Measurements from ENCODE around the gene CALHM4. TPM values are rescaled to one million over a fixed set of nuclear protein-coding genes. Genes with fewer than 3 reads are reported as not detected.

The CALHM4 gene
- total RNA-seq, 1 experiment from 2014 or later: 1.8 TPM

DNA sequence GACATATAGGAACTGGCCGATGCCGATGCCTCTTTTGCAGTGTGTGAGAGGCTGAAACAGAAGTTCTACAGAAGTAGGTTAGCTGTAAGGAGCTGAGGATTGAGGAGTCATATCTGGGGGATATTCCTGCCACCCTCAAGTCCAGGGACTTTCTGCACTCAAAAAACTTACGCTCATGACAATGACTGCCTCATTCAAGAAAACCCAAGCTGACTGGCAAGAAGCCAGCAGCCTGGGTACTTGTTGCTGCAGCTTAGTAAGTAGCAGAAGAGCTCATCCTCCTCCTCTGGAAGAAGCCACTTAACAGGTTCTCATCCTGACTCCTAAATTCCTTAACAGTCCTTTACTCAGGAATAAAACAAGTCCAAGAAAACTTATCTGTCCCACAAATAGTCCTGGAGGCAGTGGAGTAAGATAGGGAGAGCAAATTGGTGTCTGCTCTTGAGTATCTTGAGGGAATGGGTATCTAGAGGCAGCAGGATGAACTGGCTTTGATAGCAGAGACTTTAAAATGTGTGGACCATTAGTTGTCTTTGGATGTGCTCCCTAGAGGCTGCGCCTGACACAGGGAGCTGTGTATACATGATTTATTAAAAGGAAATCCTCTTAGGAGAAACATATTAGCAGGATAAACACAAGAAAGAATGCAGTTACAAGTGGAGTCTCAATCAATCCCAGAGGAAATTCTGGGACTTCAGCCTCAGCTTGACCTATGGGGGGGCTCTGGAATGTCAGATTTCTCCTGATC lies 34.8 kb upstream of the CALHM4 start:
- Histone ChIP-seq H3K9me3 (no peaks in the 10 kb centered on the region), H3K4me1 (peaks cover 10% of the 10 kb centered on the region; the same call in 1 of the 2 replicates), H3K4me3 (ENCODE audit: low read depth, low read length) (no peak overlapping the region), H3K36me3 (ENCODE audit: control insufficient read depth, insufficient read depth, low read length) (no peaks in the 10 kb centered on the region), H3K27me3 (replicated peaks; ENCODE audit: control insufficient read depth, insufficient read depth, low read length) (no peaks in the 10 kb centered on the region)
- no peak overlapping the region for H3K4me3 Mint-ChIP-seq (ENCODE audit: unreplicated experiment)
- DNase-seq: no peak
- H3K27ac Mint-ChIP-seq (ENCODE audit: unreplicated experiment): no peak overlapping the region
- POLR2A ChIA-PET: no interaction called here
- no TSS peak for BruUV-seq (replicated peaks)
- TF ChIP-seq, protein P1, sequence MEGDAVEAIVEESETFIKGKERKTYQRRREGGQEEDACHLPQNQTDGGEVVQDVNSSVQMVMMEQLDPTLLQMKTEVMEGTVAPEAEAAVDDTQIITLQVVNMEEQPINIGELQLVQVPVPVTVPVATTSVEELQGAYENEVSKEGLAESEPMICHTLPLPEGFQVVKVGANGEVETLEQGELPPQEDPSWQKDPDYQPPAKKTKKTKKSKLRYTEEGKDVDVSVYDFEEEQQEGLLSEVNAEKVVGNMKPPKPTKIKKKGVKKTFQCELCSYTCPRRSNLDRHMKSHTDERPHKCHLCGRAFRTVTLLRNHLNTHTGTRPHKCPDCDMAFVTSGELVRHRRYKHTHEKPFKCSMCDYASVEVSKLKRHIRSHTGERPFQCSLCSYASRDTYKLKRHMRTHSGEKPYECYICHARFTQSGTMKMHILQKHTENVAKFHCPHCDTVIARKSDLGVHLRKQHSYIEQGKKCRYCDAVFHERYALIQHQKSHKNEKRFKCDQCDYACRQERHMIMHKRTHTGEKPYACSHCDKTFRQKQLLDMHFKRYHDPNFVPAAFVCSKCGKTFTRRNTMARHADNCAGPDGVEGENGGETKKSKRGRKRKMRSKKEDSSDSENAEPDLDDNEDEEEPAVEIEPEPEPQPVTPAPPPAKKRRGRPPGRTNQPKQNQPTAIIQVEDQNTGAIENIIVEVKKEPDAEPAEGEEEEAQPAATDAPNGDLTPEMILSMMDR (IDR thresholded peaks at IDR 0.05; ENCODE audit: insufficient read depth in 1 of 2, low read depth in 1 of 2, low read length in 1 of 2, severe bottlenecking in 1 of 2, unreplicated experiment in 1 of 2): no peak
- H3K9me3 Mint-ChIP-seq (ENCODE audit: unreplicated experiment): no peaks in the 10 kb centered on the region
- intact Hi-C loops (cut with micrococcal nuclease; ENCODE audit: unreplicated experiment): no loop called here
- no peaks in the 10 kb centered on the region for H3K36me3 Mint-ChIP-seq (ENCODE audit: insufficient read depth, unreplicated experiment)
- CTCF ChIA-PET: no interaction called here
- peaks cover 14% of the 10 kb centered on the region for H3K4me1 Mint-ChIP-seq (ENCODE audit: low read depth, unreplicated experiment)
- no peaks in the 10 kb centered on the region for H3K27me3 Mint-ChIP-seq (ENCODE audit: insufficient read depth, unreplicated experiment)

GRCh38 chr6:116522896-116523295 lies 30.7 kb upstream of the CALHM4 start:
- Mint-ChIP-seq H3K36me3 (ENCODE audit: insufficient read depth, unreplicated experiment) (no peaks in the 10 kb centered on the region), H3K4me1 (ENCODE audit: low read depth, unreplicated experiment) (peaks cover 16% of the 10 kb centered on the region), H3K4me3 (ENCODE audit: unreplicated experiment) (no peak overlapping the region), H3K9me3 (ENCODE audit: unreplicated experiment) (no peaks in the 10 kb centered on the region), H3K27ac (ENCODE audit: unreplicated experiment) (no peak overlapping the region), H3K27me3 (ENCODE audit: insufficient read depth, unreplicated experiment) (no peaks in the 10 kb centered on the region)
- no peaks in the 10 kb centered on the region for H3K9me3 ChIP-seq
- H3K36me3 ChIP-seq (ENCODE audit: control insufficient read depth, insufficient read depth, low read length): no peaks in the 10 kb centered on the region
- POLR2A ChIA-PET: no interaction called here
- H3K4me1 ChIP-seq: peaks cover 29% of the 10 kb centered on the region
- BruUV-seq (replicated peaks): no TSS peak
- H3K4me3 ChIP-seq (ENCODE audit: low read depth, low read length): no peak overlapping the region
- TF ChIP-seq, protein P1 (IDR thresholded peaks at IDR 0.05; ENCODE audit: insufficient read depth in 1 of 2, low read depth in 1 of 2, low read length in 1 of 2, severe bottlenecking in 1 of 2, unreplicated experiment in 1 of 2): no peak
- no peak for DNase-seq
- intact Hi-C loops (cut with micrococcal nuclease; ENCODE audit: unreplicated experiment): no loop called here
- CTCF ChIA-PET: interaction anchor here (2.3 kb wide), 1 partner anchor 11 kb away, joined by 12 read pairs; the partner anchor contains the start of gene CALHM5
- H3K27me3 ChIP-seq (replicated peaks; ENCODE audit: control insufficient read depth, insufficient read depth, low read length): no peaks in the 10 kb centered on the region

- intact Hi-C loops (cut with micrococcal nuclease; ENCODE audit: unreplicated experiment): no loop called here
- Mint-ChIP-seq H3K36me3 (ENCODE audit: insufficient read depth, unreplicated experiment) (peaks cover 5% of the 10 kb centered on the region), H3K4me1 (ENCODE audit: low read depth, unreplicated experiment) (peaks cover 27% of the 10 kb centered on the region), H3K27ac (ENCODE audit: unreplicated experiment) (no peak overlapping the region), H3K4me3 (ENCODE audit: unreplicated experiment) (no peak overlapping the region), H3K27me3 (ENCODE audit: insufficient read depth, unreplicated experiment) (no peaks in the 10 kb centered on the region), H3K9me3 (ENCODE audit: unreplicated experiment) (no peaks in the 10 kb centered on the region)
- ChIA-PET POLR2A (no interaction called here), CTCF (no interaction called here)
- no peaks in the 10 kb centered on the region for H3K9me3 ChIP-seq
- H3K27me3 ChIP-seq (replicated peaks; ENCODE audit: control insufficient read depth, insufficient read depth, low read length): no peaks in the 10 kb centered on the region
- peaks cover 42% of the 10 kb centered on the region for H3K4me1 ChIP-seq
- H3K4me3 ChIP-seq (ENCODE audit: low read depth, low read length): no peak overlapping the region
- H3K36me3 ChIP-seq (ENCODE audit: control insufficient read depth, insufficient read depth, low read length): no peaks in the 10 kb centered on the region
- TF ChIP-seq, protein P1 (IDR thresholded peaks at IDR 0.05; ENCODE audit: insufficient read depth in 1 of 2, low read depth in 1 of 2, low read length in 1 of 2, severe bottlenecking in 1 of 2, unreplicated experiment in 1 of 2): no peak
- no TSS peak for BruUV-seq (replicated peaks)
- no peak for DNase-seq
Measured at GRCh38 chr6:116524236-116524635, 29.3 kb upstream of the CALHM4 start.
